ENCODE data around the gene UBLCP1. TPM values are rescaled to one million over a fixed set of nuclear protein-coding genes. Genes with fewer than 3 reads are reported as not detected.

The UBLCP1 gene
- total and polyA plus RNA-seq, 2 of the 8 experiments (the other 6 are each of a cell fraction or from before 2014, with no cell fraction given) = 13.0 to 40.9 TPM

- TF ChIP-seq GTF2F1 (IDR thresholded peaks at IDR 0.05; ENCODE audit: borderline replicate concordance, low read depth, low read length) = no peak
- TF ChIP-seq NANOG (IDR thresholded peaks at IDR 0.05; ENCODE audit: insufficient read depth, low read depth, low read length, poor library complexity, severe bottlenecking) = no peak
- TF ChIP-seq CHD1 (IDR thresholded peaks at IDR 0.05; ENCODE audit: low read depth, low read length) = no peak
- no peak for TF ChIP-seq KDM4A (IDR thresholded peaks at IDR 0.05; ENCODE audit: low read depth, low read length, severe bottlenecking)
- TF ChIP-seq EGR1 (IDR thresholded peaks at IDR 0.05; ENCODE audit: borderline replicate concordance, low read depth, low read length) = no peak
- no peak for TF ChIP-seq ZNF274 (IDR thresholded peaks at IDR 0.05; ENCODE audit: borderline replicate concordance, extremely low read depth, low read length)
Observed at GRCh38 chr5:159218595-159219023, 44.5 kb upstream of the UBLCP1 start (continued).

All from H1 (cell line).